ENCODE measurements around the gene CNN3. TPM values are rescaled to one million over a fixed set of nuclear protein-coding genes. Genes with fewer than 3 reads are reported as not detected.

CNN3 gene
- total and polyA plus RNA-seq, 5 donors from 2014 or later = 1.00 to 8.7 (median 2.6) TPM

- Mint-ChIP-seq H3K4me3 (no peak overlapping the region), H3K9me3 (no peaks in the 10 kb centered on the region), H3K36me3 (peaks cover 5% of the 10 kb centered on the region), H3K27ac (no peak overlapping the region), H3K27me3 (no peaks in the 10 kb centered on the region), H3K4me1 (peaks cover 4 to 11% (median 7%) of the 10 kb centered on the region in 4 donors)
- H3K36me3 ChIP-seq (ENCODE audit: control insufficient read depth, insufficient read depth, low read length) = no peaks in the 10 kb centered on the region
- peaks cover 8% of the 10 kb centered on the region for H3K4me1 ChIP-seq (ENCODE audit: control insufficient read depth, insufficient read depth, low read length, poor library complexity, severe bottlenecking)
- DNase-seq (no peak), ATAC-seq (ENCODE audit: low read depth in 2 of 2) (no peak)
- no peak overlapping the region for H3K27ac ChIP-seq (ENCODE audit: insufficient read depth, low read length, poor library complexity, severe bottlenecking)
- no peaks in the 10 kb centered on the region for H3K9me3 ChIP-seq (ENCODE audit: control insufficient read depth in 2 of 2, low read length in 2 of 2)
- no peak overlapping the region for H3K4me3 ChIP-seq (ENCODE audit: low read depth, low read length)
- H3K27me3 ChIP-seq (ENCODE audit: control insufficient read depth, insufficient read depth, low read length) = no peaks in the 10 kb centered on the region
Observed at GRCh38 chr1:94888201-94888600, 38.7 kb downstream of the CNN3 start.

GRCh38 chr1:94887603-94888171 lies 39.2 kb downstream of the CNN3 start:
- H3K27ac Mint-ChIP-seq = no peak overlapping the region
- no peaks in the 10 kb centered on the region for H3K36me3 ChIP-seq (ENCODE audit: control insufficient read depth, insufficient read depth, low read length)
- H3K27me3 ChIP-seq (ENCODE audit: control insufficient read depth, insufficient read depth, low read length) = no peaks in the 10 kb centered on the region
- H3K27me3 Mint-ChIP-seq = no peaks in the 10 kb centered on the region
- peaks cover 11% of the 10 kb centered on the region for H3K4me1 ChIP-seq (ENCODE audit: control insufficient read depth, insufficient read depth, low read length, poor library complexity, severe bottlenecking)
- H3K4me3 ChIP-seq (ENCODE audit: low read depth, low read length) = no peak overlapping the region
- H3K36me3 Mint-ChIP-seq = peaks cover 5% of the 10 kb centered on the region
- ATAC-seq (ENCODE audit: low read depth in 2 of 2) = no peak
- H3K27ac ChIP-seq (ENCODE audit: insufficient read depth, low read length, poor library complexity, severe bottlenecking) = no peak overlapping the region
- no peak for DNase-seq
- H3K9me3 Mint-ChIP-seq = peaks cover 0 to 1% (median 0%) of the 10 kb centered on the region in 7 donors
- no peak overlapping the region for H3K4me3 Mint-ChIP-seq
- peaks cover 4 to 16% (median 9%) of the 10 kb centered on the region in 4 donors for H3K4me1 Mint-ChIP-seq
- no peaks in the 10 kb centered on the region for H3K9me3 ChIP-seq (ENCODE audit: control insufficient read depth in 2 of 2, low read length in 2 of 2)

GRCh38 chr1:94887106-94887505 lies 39.8 kb downstream of the CNN3 start:
- ATAC-seq (ENCODE audit: low read depth in 2 of 2) (no peak), DNase-seq (no peak)
- no peaks in the 10 kb centered on the region for H3K36me3 ChIP-seq (ENCODE audit: control insufficient read depth, insufficient read depth, low read length)
- no peaks in the 10 kb centered on the region for H3K27me3 Mint-ChIP-seq
- H3K9me3 ChIP-seq (ENCODE audit: control insufficient read depth in 2 of 2, low read length in 2 of 2) = no peaks in the 10 kb centered on the region
- no peak overlapping the region for H3K27ac Mint-ChIP-seq
- peaks cover 5% of the 10 kb centered on the region for H3K36me3 Mint-ChIP-seq
- H3K27ac ChIP-seq (ENCODE audit: insufficient read depth, low read length, poor library complexity, severe bottlenecking) = no peak overlapping the region
- H3K4me1 Mint-ChIP-seq = peaks cover 4 to 17% (median 10%) of the 10 kb centered on the region in 4 donors
- no peak overlapping the region for H3K4me3 Mint-ChIP-seq
- peaks cover 11% of the 10 kb centered on the region for H3K4me1 ChIP-seq (ENCODE audit: control insufficient read depth, insufficient read depth, low read length, poor library complexity, severe bottlenecking)
- no peaks in the 10 kb centered on the region for H3K27me3 ChIP-seq (ENCODE audit: control insufficient read depth, insufficient read depth, low read length)
- H3K9me3 Mint-ChIP-seq = peaks cover 0 to 2% (median 0%) of the 10 kb centered on the region in 7 donors
- no peak overlapping the region for H3K4me3 ChIP-seq (ENCODE audit: low read depth, low read length)

GRCh38 chr1:94886361-94886760 lies 40.5 kb downstream of the CNN3 start:
- Histone ChIP-seq H3K4me1 (ENCODE audit: control insufficient read depth, insufficient read depth, low read length, poor library complexity, severe bottlenecking) (peaks cover 11% of the 10 kb centered on the region), H3K27me3 (ENCODE audit: control insufficient read depth, insufficient read depth, low read length) (no peaks in the 10 kb centered on the region), H3K9me3 (ENCODE audit: control insufficient read depth in 2 of 2, low read length in 2 of 2) (no peaks in the 10 kb centered on the region), H3K27ac (ENCODE audit: insufficient read depth, low read length, poor library complexity, severe bottlenecking) (no peak overlapping the region), H3K4me3 (ENCODE audit: low read depth, low read length) (no peak overlapping the region), H3K36me3 (ENCODE audit: control insufficient read depth, insufficient read depth, low read length) (no peaks in the 10 kb centered on the region)
- no peaks in the 10 kb centered on the region for H3K27me3 Mint-ChIP-seq
- H3K27ac Mint-ChIP-seq = no peak overlapping the region
- DNase-seq (no peak), ATAC-seq (ENCODE audit: low read depth in 2 of 2) (no peak)
- peaks cover 4 to 17% (median 10%) of the 10 kb centered on the region in 4 donors for H3K4me1 Mint-ChIP-seq
- peaks cover 0 to 2% (median 0%) of the 10 kb centered on the region in 7 donors for H3K9me3 Mint-ChIP-seq
- peaks cover 5% of the 10 kb centered on the region for H3K36me3 Mint-ChIP-seq
- H3K4me3 Mint-ChIP-seq = no peak overlapping the region

GRCh38 chr1:94884507-94884906 lies 42.4 kb downstream of the CNN3 start:
- no peaks in the 10 kb centered on the region for H3K9me3 ChIP-seq (ENCODE audit: control insufficient read depth in 2 of 2, low read length in 2 of 2)
- Mint-ChIP-seq H3K4me1 (peaks cover 4 to 19% (median 11%) of the 10 kb centered on the region in 4 donors), H3K27ac (peak overlapping the region in 1 of 3 donors; percentile 36), H3K36me3 (no peaks in the 10 kb centered on the region), H3K9me3 (peaks cover 0 to 2% (median 0%) of the 10 kb centered on the region in 7 donors), H3K4me3 (no peak overlapping the region), H3K27me3 (no peaks in the 10 kb centered on the region)
- H3K4me1 ChIP-seq (ENCODE audit: control insufficient read depth, insufficient read depth, low read length, poor library complexity, severe bottlenecking) = peaks cover 11% of the 10 kb centered on the region
- H3K36me3 ChIP-seq (ENCODE audit: control insufficient read depth, insufficient read depth, low read length) = no peaks in the 10 kb centered on the region
- ATAC-seq (ENCODE audit: low read depth in 2 of 2) (no peak), DNase-seq (no peak)
- H3K27ac ChIP-seq (ENCODE audit: insufficient read depth, low read length, poor library complexity, severe bottlenecking) = no peak overlapping the region
- H3K4me3 ChIP-seq (ENCODE audit: low read depth, low read length) = no peak overlapping the region
- no peaks in the 10 kb centered on the region for H3K27me3 ChIP-seq (ENCODE audit: control insufficient read depth, insufficient read depth, low read length)

GRCh38 chr1:94884106-94884505 lies 42.8 kb downstream of the CNN3 start:
- ATAC-seq (ENCODE audit: low read depth in 2 of 2) (no peak), DNase-seq (no peak)
- Mint-ChIP-seq H3K9me3 (peaks cover 0 to 2% (median 0%) of the 10 kb centered on the region in 7 donors), H3K36me3 (no peaks in the 10 kb centered on the region), H3K4me3 (peak overlapping the region in 1 of 4 donors; percentile 49), H3K4me1 (peaks cover 4 to 19% (median 11%) of the 10 kb centered on the region in 4 donors), H3K27ac (peak overlapping the region in 2 of 3 donors; percentile 36 to 79), H3K27me3 (no peaks in the 10 kb centered on the region)
- Histone ChIP-seq H3K4me3 (ENCODE audit: low read depth, low read length) (no peak overlapping the region), H3K27ac (ENCODE audit: insufficient read depth, low read length, poor library complexity, severe bottlenecking) (no peak overlapping the region), H3K27me3 (ENCODE audit: control insufficient read depth, insufficient read depth, low read length) (no peaks in the 10 kb centered on the region), H3K4me1 (ENCODE audit: control insufficient read depth, insufficient read depth, low read length, poor library complexity, severe bottlenecking) (peaks cover 11% of the 10 kb centered on the region), H3K36me3 (ENCODE audit: control insufficient read depth, insufficient read depth, low read length) (no peaks in the 10 kb centered on the region), H3K9me3 (ENCODE audit: control insufficient read depth in 2 of 2, low read length in 2 of 2) (no peaks in the 10 kb centered on the region)

- H3K4me3 ChIP-seq (ENCODE audit: low read depth, low read length) = peak overlapping the region; percentile 64
- H3K27me3 ChIP-seq (ENCODE audit: control insufficient read depth, insufficient read depth, low read length) = no peaks in the 10 kb centered on the region
- no peak overlapping the region for H3K27ac ChIP-seq (ENCODE audit: insufficient read depth, low read length, poor library complexity, severe bottlenecking)
- H3K4me3 Mint-ChIP-seq = peak overlapping the region in 3 of 4 donors; percentile 49 to 71 (median 68)
- no peaks in the 10 kb centered on the region for H3K36me3 Mint-ChIP-seq
- peaks cover 11% of the 10 kb centered on the region for H3K4me1 ChIP-seq (ENCODE audit: control insufficient read depth, insufficient read depth, low read length, poor library complexity, severe bottlenecking)
- no peaks in the 10 kb centered on the region for H3K36me3 ChIP-seq (ENCODE audit: control insufficient read depth, insufficient read depth, low read length)
- no peaks in the 10 kb centered on the region for H3K27me3 Mint-ChIP-seq
- peaks cover 0 to 2% (median 0%) of the 10 kb centered on the region in 7 donors for H3K9me3 Mint-ChIP-seq
- H3K27ac Mint-ChIP-seq = peak overlapping the region; percentile 79 to 90 (median 83)
- peaks cover 4 to 19% (median 11%) of the 10 kb centered on the region in 4 donors for H3K4me1 Mint-ChIP-seq
- H3K9me3 ChIP-seq (ENCODE audit: control insufficient read depth in 2 of 2, low read length in 2 of 2) = no peaks in the 10 kb centered on the region
- DNase-seq = peak in 2 of 3 donors; percentile 32 to 82
- peak; percentile 66 to 75 for ATAC-seq (ENCODE audit: low read depth in 2 of 2)
Observed at GRCh38 chr1:94883691-94884090, 43.2 kb downstream of the CNN3 start.

GRCh38 chr1:94878329-94878728 lies 48.6 kb downstream of the CNN3 start:
- Mint-ChIP-seq H3K9me3 (peaks cover 0 to 2% (median 0%) of the 10 kb centered on the region in 7 donors), H3K4me3 (no peak overlapping the region), H3K36me3 (no peaks in the 10 kb centered on the region), H3K27ac (no peak overlapping the region), H3K4me1 (peaks cover 0 to 12% (median 3%) of the 10 kb centered on the region in 4 donors), H3K27me3 (peaks cover 30% of the 10 kb centered on the region)
- H3K27me3 ChIP-seq (ENCODE audit: control insufficient read depth, insufficient read depth, low read length) = peaks cover 6% of the 10 kb centered on the region
- ATAC-seq (ENCODE audit: low read depth in 2 of 2) (no peak), DNase-seq (peak in 1 of 3 donors; percentile 29)
- H3K4me3 ChIP-seq (ENCODE audit: low read depth, low read length) = no peak overlapping the region
- peaks cover 4% of the 10 kb centered on the region for H3K4me1 ChIP-seq (ENCODE audit: control insufficient read depth, insufficient read depth, low read length, poor library complexity, severe bottlenecking)
- no peaks in the 10 kb centered on the region for H3K9me3 ChIP-seq (ENCODE audit: control insufficient read depth in 2 of 2, low read length in 2 of 2)
- H3K36me3 ChIP-seq (ENCODE audit: control insufficient read depth, insufficient read depth, low read length) = no peaks in the 10 kb centered on the region
- no peak overlapping the region for H3K27ac ChIP-seq (ENCODE audit: insufficient read depth, low read length, poor library complexity, severe bottlenecking)

All from CD4-positive, CD25-positive, alpha-beta regulatory T cell (primary cell).